ENCODE measurements around the gene ATP10A.
"Not testable (repeated sequence)": the region's sequence is repeated elsewhere in the genome, so short reads cannot be mapped to it uniquely, and the experiment has no call there.

The ATP10A gene

GRCh38 chr15:25763954-25764353 lies 99.2 kb downstream of the ATP10A start:
- TF ChIP-seq CTCF (conservative IDR thresholded peaks at IDR 0.05) (no peak), ZFX (IDR thresholded peaks at IDR 0.05) (no peak)
- no peak overlapping the region for H3K27ac ChIP-seq

GRCh38 chr15:25763331-25763751 lies 99.8 kb downstream of the ATP10A start:
- H3K27ac ChIP-seq: no peak overlapping the region
- TF ChIP-seq ZFX (IDR thresholded peaks at IDR 0.05): no peak
- no peak for TF ChIP-seq CTCF (conservative IDR thresholded peaks at IDR 0.05)

- TF ChIP-seq ZFX (IDR thresholded peaks at IDR 0.05): no peak
- H3K27ac ChIP-seq: no peak overlapping the region
Measured at GRCh38 chr15:25761971-25762662, 101.0 kb downstream of the ATP10A start.

GRCh38 chr15:25759421-25759820 lies 103.7 kb downstream of the ATP10A start:
- no peak for TF ChIP-seq CTCF (conservative IDR thresholded peaks at IDR 0.05)
- no peak for TF ChIP-seq ZFX (IDR thresholded peaks at IDR 0.05)
- no peak overlapping the region for H3K27ac ChIP-seq

GRCh38 chr15:25758612-25759011 lies 104.5 kb downstream of the ATP10A start:
- H3K27ac ChIP-seq: not testable (repeated sequence)

GRCh38 chr15:25743548-25744275 lies 119.4 kb downstream of the ATP10A start:
- TF ChIP-seq ZFX (IDR thresholded peaks at IDR 0.05) (no peak), CTCF (conservative IDR thresholded peaks at IDR 0.05) (no peak)
- H3K27ac ChIP-seq: no peak overlapping the region

- no peak overlapping the region for H3K27ac ChIP-seq
- TF ChIP-seq ZFX (IDR thresholded peaks at IDR 0.05): no peak
- no peak for TF ChIP-seq CTCF (conservative IDR thresholded peaks at IDR 0.05)
Measured at GRCh38 chr15:25742776-25743547, 120.2 kb downstream of the ATP10A start.

GRCh38 chr15:25742041-25742730 lies 120.9 kb downstream of the ATP10A start:
- TF ChIP-seq CTCF (conservative IDR thresholded peaks at IDR 0.05): no peak
- no peak for TF ChIP-seq ZFX (IDR thresholded peaks at IDR 0.05)

More at GRCh38 chr15:25742041-25742730, 120.9 kb downstream of the ATP10A start:
- no peak overlapping the region for H3K27ac ChIP-seq
